ENCODE results near the gene TMEM11.

TMEM11 gene

GRCh38 chr17:21168555-21168865, 45.5 kb downstream of the TMEM11 start:
- Histone ChIP-seq H3K36me3 (ENCODE audit: control insufficient read depth, insufficient read depth, low read length) (peaks cover 11% of the 10 kb centered on the region; the same call in 1 of the 2 replicates), H3K4me3 (ENCODE audit: low read depth, low read length) (no peak overlapping the region), H3K9ac (ENCODE audit: low read length) (no peak overlapping the region), H3K4me1 (ENCODE audit: control insufficient read depth, insufficient read depth, low read length) (no peaks in the 10 kb centered on the region), H3K27ac (ENCODE audit: low read depth, low read length) (no peak overlapping the region), H3K27me3 (ENCODE audit: control insufficient read depth, insufficient read depth, low read length) (no peaks in the 10 kb centered on the region), H3K9me3 (ENCODE audit: control insufficient read depth, insufficient read depth, low read depth, low read length) (no peaks in the 10 kb centered on the region)

DNA sequence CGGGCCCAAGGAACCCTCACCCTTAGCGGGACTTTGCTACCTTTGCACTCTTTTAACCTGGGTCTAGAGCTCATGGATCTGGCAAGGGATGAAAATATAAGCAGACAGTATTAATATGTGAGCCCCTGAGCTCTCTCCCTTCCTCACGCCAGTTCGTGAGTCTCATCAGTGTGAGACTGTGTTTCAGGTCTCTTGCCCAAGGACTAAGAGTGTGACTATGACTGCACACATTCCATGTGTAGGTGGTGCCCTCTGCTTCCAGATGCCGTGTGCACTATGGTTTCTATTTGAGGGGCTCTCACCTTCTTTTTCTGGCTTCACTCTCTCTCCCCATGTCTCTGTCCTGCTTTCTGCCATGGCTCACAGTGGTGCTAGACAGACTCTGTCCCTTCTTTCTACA, 46.7 kb downstream of the TMEM11 start:
- Histone ChIP-seq H3K36me3 (ENCODE audit: control insufficient read depth, insufficient read depth, low read length) (no peaks in the 10 kb centered on the region), H3K9ac (ENCODE audit: low read length) (no peak overlapping the region), H3K27me3 (ENCODE audit: control insufficient read depth, insufficient read depth, low read length) (no peaks in the 10 kb centered on the region), H3K27ac (ENCODE audit: low read depth, low read length) (no peak overlapping the region), H3K4me1 (ENCODE audit: control insufficient read depth, insufficient read depth, low read length) (no peaks in the 10 kb centered on the region), H3K9me3 (ENCODE audit: control insufficient read depth, insufficient read depth, low read depth, low read length) (no peaks in the 10 kb centered on the region), H3K4me3 (ENCODE audit: low read depth, low read length) (no peak overlapping the region)

- H3K27me3 ChIP-seq (ENCODE audit: control insufficient read depth, insufficient read depth, low read length) = no peaks in the 10 kb centered on the region
- no peaks in the 10 kb centered on the region for H3K36me3 ChIP-seq (ENCODE audit: control insufficient read depth, insufficient read depth, low read length)
- no peak overlapping the region for H3K9ac ChIP-seq (ENCODE audit: low read length)
- no peak overlapping the region for H3K27ac ChIP-seq (ENCODE audit: low read depth, low read length)
- no peaks in the 10 kb centered on the region for H3K9me3 ChIP-seq (ENCODE audit: control insufficient read depth, insufficient read depth, low read depth, low read length)
- no peak overlapping the region for H3K4me3 ChIP-seq (ENCODE audit: low read depth, low read length)
- H3K4me1 ChIP-seq (ENCODE audit: control insufficient read depth, insufficient read depth, low read length) = no peaks in the 10 kb centered on the region
Measured at GRCh38 chr17:21166595-21167210, 47.3 kb downstream of the TMEM11 start.

DNA sequence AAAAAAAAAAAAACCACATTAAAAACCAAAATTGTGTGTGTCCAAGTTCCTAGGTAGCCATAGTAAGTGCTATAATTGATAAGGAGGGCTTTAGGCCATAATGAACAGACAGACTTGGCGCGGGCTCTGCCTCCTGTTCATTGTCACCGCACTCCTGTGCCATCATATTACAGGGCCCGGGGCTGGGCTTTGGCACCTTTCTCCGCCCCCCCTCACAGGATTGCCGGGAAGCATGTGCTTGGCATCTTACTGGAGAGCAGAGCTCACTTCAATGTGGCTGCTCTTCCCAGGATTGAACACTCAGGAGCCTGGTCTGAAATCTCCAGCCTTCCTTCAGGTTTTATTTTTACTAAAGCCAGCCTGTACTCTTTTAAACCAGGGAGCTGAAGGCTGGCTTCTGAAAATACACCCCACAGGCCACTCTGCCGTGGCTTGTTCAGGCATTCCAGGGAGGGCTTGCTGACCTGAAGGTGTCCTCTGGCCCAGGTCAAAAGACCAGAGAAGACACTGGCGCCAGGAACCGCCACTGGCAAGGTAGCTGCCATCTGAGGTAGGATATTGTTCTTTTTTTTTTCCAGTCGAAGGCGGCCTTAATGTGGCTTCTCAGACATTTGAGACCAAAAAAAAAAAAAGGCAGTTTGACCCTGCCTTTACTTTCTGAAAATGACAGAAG, 47.9 kb downstream of the TMEM11 start:
- Histone ChIP-seq H3K27me3 (ENCODE audit: control insufficient read depth, insufficient read depth, low read length) (no peaks in the 10 kb centered on the region), H3K4me1 (ENCODE audit: control insufficient read depth, insufficient read depth, low read length) (no peaks in the 10 kb centered on the region), H3K4me3 (ENCODE audit: low read depth, low read length) (no peak overlapping the region), H3K9me3 (ENCODE audit: control insufficient read depth, insufficient read depth, low read depth, low read length) (no peaks in the 10 kb centered on the region), H3K36me3 (ENCODE audit: control insufficient read depth, insufficient read depth, low read length) (no peaks in the 10 kb centered on the region), H3K27ac (ENCODE audit: low read depth, low read length) (no peak overlapping the region), H3K9ac (ENCODE audit: low read length) (no peak overlapping the region)

- Histone ChIP-seq H3K9ac (ENCODE audit: low read length) (no peak overlapping the region), H3K4me1 (ENCODE audit: control insufficient read depth, insufficient read depth, low read length) (no peaks in the 10 kb centered on the region), H3K36me3 (ENCODE audit: control insufficient read depth, insufficient read depth, low read length) (no peaks in the 10 kb centered on the region), H3K4me3 (ENCODE audit: low read depth, low read length) (no peak overlapping the region), H3K27me3 (ENCODE audit: control insufficient read depth, insufficient read depth, low read length) (no peaks in the 10 kb centered on the region), H3K27ac (ENCODE audit: low read depth, low read length) (no peak overlapping the region), H3K9me3 (ENCODE audit: control insufficient read depth, insufficient read depth, low read depth, low read length) (no peaks in the 10 kb centered on the region)
Measured at GRCh38 chr17:21164620-21165019, 49.3 kb downstream of the TMEM11 start.

DNA sequence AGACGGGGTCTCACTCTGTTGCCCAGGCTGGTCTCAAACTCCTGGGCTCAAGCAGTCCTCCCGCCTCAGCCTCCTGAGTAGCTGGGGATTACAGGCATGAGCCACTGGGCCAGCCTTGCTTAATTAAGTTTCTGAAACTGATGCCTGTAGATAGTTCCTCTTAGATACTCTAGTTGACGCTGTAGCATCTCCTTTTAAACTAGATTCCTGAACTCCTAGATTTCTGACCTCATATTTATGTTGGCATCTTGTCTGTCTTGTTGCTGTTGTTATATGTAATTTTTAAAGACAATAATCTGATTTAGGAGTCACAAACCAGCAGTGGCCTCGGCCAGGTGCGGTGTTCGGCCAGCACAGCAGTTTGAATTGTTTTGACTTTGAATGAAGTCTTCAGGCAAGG, 49.7 kb downstream of the TMEM11 start:
- no peak overlapping the region for H3K4me3 ChIP-seq (ENCODE audit: low read depth, low read length)
- no peak overlapping the region for H3K9ac ChIP-seq (ENCODE audit: low read length)
- no peaks in the 10 kb centered on the region for H3K9me3 ChIP-seq (ENCODE audit: control insufficient read depth, insufficient read depth, low read depth, low read length)
- H3K27me3 ChIP-seq (ENCODE audit: control insufficient read depth, insufficient read depth, low read length) = no peaks in the 10 kb centered on the region
- no peaks in the 10 kb centered on the region for H3K4me1 ChIP-seq (ENCODE audit: control insufficient read depth, insufficient read depth, low read length)
- H3K27ac ChIP-seq (ENCODE audit: low read depth, low read length) = no peak overlapping the region
- H3K36me3 ChIP-seq (ENCODE audit: control insufficient read depth, insufficient read depth, low read length) = no peaks in the 10 kb centered on the region

GRCh38 chr17:21163101-21163500, 50.9 kb downstream of the TMEM11 start:
- Histone ChIP-seq H3K27ac (ENCODE audit: low read depth, low read length) (no peak overlapping the region), H3K36me3 (ENCODE audit: control insufficient read depth, insufficient read depth, low read length) (no peaks in the 10 kb centered on the region), H3K9me3 (ENCODE audit: control insufficient read depth, insufficient read depth, low read depth, low read length) (no peaks in the 10 kb centered on the region), H3K4me3 (ENCODE audit: low read depth, low read length) (no peak overlapping the region), H3K4me1 (ENCODE audit: control insufficient read depth, insufficient read depth, low read length) (no peaks in the 10 kb centered on the region), H3K27me3 (ENCODE audit: control insufficient read depth, insufficient read depth, low read length) (no peaks in the 10 kb centered on the region), H3K9ac (ENCODE audit: low read length) (no peak overlapping the region)

- no peak overlapping the region for H3K27ac ChIP-seq (ENCODE audit: low read depth, low read length)
- H3K4me3 ChIP-seq (ENCODE audit: low read depth, low read length) = no peak overlapping the region
- no peak overlapping the region for H3K9ac ChIP-seq (ENCODE audit: low read length)
- no peaks in the 10 kb centered on the region for H3K36me3 ChIP-seq (ENCODE audit: control insufficient read depth, insufficient read depth, low read length)
- H3K27me3 ChIP-seq (ENCODE audit: control insufficient read depth, insufficient read depth, low read length) = no peaks in the 10 kb centered on the region
- H3K4me1 ChIP-seq (ENCODE audit: control insufficient read depth, insufficient read depth, low read length) = no peaks in the 10 kb centered on the region
- H3K9me3 ChIP-seq (ENCODE audit: control insufficient read depth, insufficient read depth, low read depth, low read length) = no peaks in the 10 kb centered on the region
Measured at GRCh38 chr17:21162394-21162775, 51.6 kb downstream of the TMEM11 start.

GRCh38 chr17:21161498-21162393, 52.2 kb downstream of the TMEM11 start:
- H3K27ac ChIP-seq (ENCODE audit: low read depth, low read length) = no peak overlapping the region
- H3K4me1 ChIP-seq (ENCODE audit: control insufficient read depth, insufficient read depth, low read length) = no peaks in the 10 kb centered on the region
- no peak overlapping the region for H3K9ac ChIP-seq (ENCODE audit: low read length)
- H3K36me3 ChIP-seq (ENCODE audit: control insufficient read depth, insufficient read depth, low read length) = no peaks in the 10 kb centered on the region
- H3K27me3 ChIP-seq (ENCODE audit: control insufficient read depth, insufficient read depth, low read length) = no peaks in the 10 kb centered on the region
- no peak overlapping the region for H3K4me3 ChIP-seq (ENCODE audit: low read depth, low read length)
- no peaks in the 10 kb centered on the region for H3K9me3 ChIP-seq (ENCODE audit: control insufficient read depth, insufficient read depth, low read depth, low read length)

GRCh38 chr17:21160401-21160800, 53.6 kb downstream of the TMEM11 start:
- no peak overlapping the region for H3K4me3 ChIP-seq (ENCODE audit: low read depth, low read length)
- H3K9ac ChIP-seq (ENCODE audit: low read length) = no peak overlapping the region
- H3K36me3 ChIP-seq (ENCODE audit: control insufficient read depth, insufficient read depth, low read length) = no peaks in the 10 kb centered on the region
- no peaks in the 10 kb centered on the region for H3K4me1 ChIP-seq (ENCODE audit: control insufficient read depth, insufficient read depth, low read length)
- H3K27me3 ChIP-seq (ENCODE audit: control insufficient read depth, insufficient read depth, low read length) = no peaks in the 10 kb centered on the region
- 0 out of 2 replicates have a peak, but pooled peaks cover 3% of the 10 kb centered on the region for H3K9me3 ChIP-seq (ENCODE audit: control insufficient read depth, insufficient read depth, low read depth, low read length)
- H3K27ac ChIP-seq (ENCODE audit: low read depth, low read length) = no peak overlapping the region
